DND-41 (cell line): ENCODE measurements around the gene TAF5L.

Experiments
- ATAC-seq: fragments of 200-7000 bp; cut with Tn5 transposase; 3 replicates; pipeline ENCODE4 v1.9.1; 2021; ENCODE audit warnings: low read depth; ENCODE audit not compliant: insufficient read depth
- DNase-seq: peaks from one replicate; pipeline ENCODE4 v3.0.0-alpha.2; 2020
- H2AFZ ChIP-seq: 2 replicates; pipeline ENCODE4 v1.6.0; 2012; ENCODE audit warnings: low read depth, low read length
- H3K27ac ChIP-seq: 2 replicates; pipeline ENCODE4 v1.5.1; 2012; ENCODE audit warnings: low read length, inconsistent platforms
- H3K27me3 ChIP-seq: fragments of 200-600 bp; sonication (generic); 2 replicates; pipeline ENCODE4 v1.6.0; 2012; ENCODE audit warnings: low read length, mild to moderate bottlenecking, inconsistent platforms; ENCODE audit not compliant: insufficient read depth, poor library complexity
- H3K36me3 ChIP-seq: 2 replicates; pipeline ENCODE4 v1.5.1; 2012; ENCODE audit warnings: low read length, inconsistent platforms; ENCODE audit not compliant: insufficient read depth
- H3K4me1 ChIP-seq: 2 replicates; pipeline ENCODE4 v1.5.1; 2012; ENCODE audit warnings: mild to moderate bottlenecking, low read length; ENCODE audit not compliant: insufficient read depth
- H3K4me2 ChIP-seq: 2 replicates; pipeline ENCODE4 v1.6.0; 2012; ENCODE audit warnings: mild to moderate bottlenecking, moderate library complexity, low read length, inconsistent platforms; ENCODE audit not compliant: insufficient read depth
- H3K4me3 ChIP-seq, 2 experiments: fragments of 200-600 bp in 1 of 2; shearing (Covaris generic) in 1 of 2; 2 replicates each; pipeline ENCODE4 v1.5.1; 2012 to 2016; ENCODE audit warnings: inconsistent platforms in 2 of 2, low read length in 2 of 2, mild to moderate bottlenecking in 2 of 2, low read depth in 1 of 2, moderate library complexity in 1 of 2
- H3K79me2 ChIP-seq: 2 replicates; pipeline ENCODE4 v1.6.0; 2012; ENCODE audit warnings: low read length, inconsistent platforms; ENCODE audit not compliant: insufficient read depth
- H3K9ac ChIP-seq: 2 replicates; pipeline ENCODE4 v1.6.0; 2012; ENCODE audit warnings: low read depth, mild to moderate bottlenecking, inconsistent platforms, low read length, moderate library complexity
- H3K9me3 ChIP-seq: 2 replicates; pipeline ENCODE4 v1.5.1; 2012; ENCODE audit warnings: low read length, moderate library complexity, mild to moderate bottlenecking, inconsistent platforms; ENCODE audit not compliant: insufficient read depth, severe bottlenecking
- H4K20me1 ChIP-seq: 2 replicates; pipeline ENCODE4 v1.6.0; 2012; ENCODE audit warnings: low read length; ENCODE audit not compliant: insufficient read depth
- EZH2 ChIP-seq: IDR thresholded peaks from 3 replicates; pipeline ENCODE4 v1.6.1; 2012; ENCODE audit warnings: borderline replicate concordance, low read depth, mild to moderate bottlenecking, moderate library complexity, low read length, inconsistent platforms; ENCODE audit not compliant: severe bottlenecking
- TF ChIP-seq, protein P1 (sequence below): IDR thresholded peaks from 2 replicates; pipeline ENCODE4 v1.5.1; 2012; ENCODE audit warnings: borderline replicate concordance, low read length, moderate library complexity, mild to moderate bottlenecking; ENCODE audit not compliant: poor library complexity, severe bottlenecking; ENCODE audit errors: extremely low read depth

TAF5L gene

DNA sequence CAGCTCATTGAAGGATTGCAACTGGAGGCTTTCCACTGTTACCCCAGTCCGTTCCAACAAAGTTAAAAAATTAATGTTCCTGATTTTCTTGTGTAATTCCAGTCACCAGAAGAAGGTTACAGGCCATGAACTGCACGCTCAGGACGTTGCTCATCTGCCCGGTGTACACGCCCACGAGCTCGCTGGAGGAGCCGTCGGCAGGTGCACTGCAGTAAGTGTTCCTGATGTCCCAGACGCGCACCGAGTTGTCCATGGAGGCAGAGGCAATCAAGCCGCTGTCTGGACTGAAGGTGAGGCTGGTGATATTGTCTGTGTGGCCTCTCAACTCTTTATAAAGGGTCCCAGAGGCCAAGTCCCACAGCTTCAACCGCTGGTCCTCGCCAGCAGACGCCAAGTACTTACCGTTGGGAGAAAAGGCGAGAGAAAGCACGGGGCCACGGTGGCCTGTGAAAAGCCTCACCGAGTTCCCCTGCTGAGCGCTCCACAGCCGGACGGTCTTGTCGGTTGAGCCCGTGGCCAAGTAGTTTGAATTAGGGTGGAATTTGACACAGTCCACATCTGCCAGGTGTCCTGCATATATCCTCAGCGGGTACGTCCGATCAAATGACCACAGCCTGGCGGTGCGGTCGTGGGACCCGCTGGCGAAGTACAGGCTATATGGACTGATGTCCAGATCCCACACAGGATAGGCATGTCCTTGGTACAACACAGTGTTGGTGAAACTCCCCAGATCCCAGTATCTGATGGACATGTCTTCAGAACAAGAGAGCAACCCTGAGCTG is 31.5 kb downstream of the TAF5L start:
- Histone ChIP-seq H4K20me1 (no peaks in the 10 kb centered on the region), H3K4me2 (no peak overlapping the region), H3K27ac (no peak overlapping the region), H3K4me3 (no peak overlapping the region), H2AFZ (no peak overlapping the region), H3K9me3 (no peaks in the 10 kb centered on the region), H3K27me3 (no peaks in the 10 kb centered on the region), H3K9ac (no peak overlapping the region), H3K4me1 (no peaks in the 10 kb centered on the region), H3K79me2 (peaks cover 12% of the 10 kb centered on the region; the same call in 1 of the 2 replicates), H3K36me3 (peaks cover 49% of the 10 kb centered on the region)
- DNase-seq = no peak
- no peak for TF ChIP-seq EZH2
- TF ChIP-seq, protein P1, sequence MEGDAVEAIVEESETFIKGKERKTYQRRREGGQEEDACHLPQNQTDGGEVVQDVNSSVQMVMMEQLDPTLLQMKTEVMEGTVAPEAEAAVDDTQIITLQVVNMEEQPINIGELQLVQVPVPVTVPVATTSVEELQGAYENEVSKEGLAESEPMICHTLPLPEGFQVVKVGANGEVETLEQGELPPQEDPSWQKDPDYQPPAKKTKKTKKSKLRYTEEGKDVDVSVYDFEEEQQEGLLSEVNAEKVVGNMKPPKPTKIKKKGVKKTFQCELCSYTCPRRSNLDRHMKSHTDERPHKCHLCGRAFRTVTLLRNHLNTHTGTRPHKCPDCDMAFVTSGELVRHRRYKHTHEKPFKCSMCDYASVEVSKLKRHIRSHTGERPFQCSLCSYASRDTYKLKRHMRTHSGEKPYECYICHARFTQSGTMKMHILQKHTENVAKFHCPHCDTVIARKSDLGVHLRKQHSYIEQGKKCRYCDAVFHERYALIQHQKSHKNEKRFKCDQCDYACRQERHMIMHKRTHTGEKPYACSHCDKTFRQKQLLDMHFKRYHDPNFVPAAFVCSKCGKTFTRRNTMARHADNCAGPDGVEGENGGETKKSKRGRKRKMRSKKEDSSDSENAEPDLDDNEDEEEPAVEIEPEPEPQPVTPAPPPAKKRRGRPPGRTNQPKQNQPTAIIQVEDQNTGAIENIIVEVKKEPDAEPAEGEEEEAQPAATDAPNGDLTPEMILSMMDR = no peak
- ATAC-seq = no peak

DNA sequence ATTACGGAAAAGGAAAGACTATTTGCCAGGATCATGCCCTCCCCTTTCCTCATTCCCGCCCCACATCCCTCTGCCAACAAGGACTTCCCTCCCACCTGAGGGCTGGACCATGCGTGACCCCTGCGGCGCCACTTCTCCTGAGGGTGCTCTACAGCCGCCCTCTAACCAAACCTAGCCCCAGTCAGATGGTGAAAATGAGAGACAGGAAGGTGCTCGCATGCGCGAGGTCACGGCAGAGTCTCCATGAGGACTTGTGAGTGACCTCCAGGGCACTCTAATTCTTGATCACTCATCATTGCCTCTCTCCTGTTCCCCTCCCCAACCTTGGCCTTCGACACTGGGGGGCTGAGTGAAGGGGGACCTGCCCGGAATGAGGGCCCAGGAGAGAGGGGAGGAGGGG is 32.1 kb downstream of the TAF5L start:
- Histone ChIP-seq H3K4me1 (no peaks in the 10 kb centered on the region), H3K36me3 (peaks cover 44% of the 10 kb centered on the region), H3K79me2 (peaks cover 7% of the 10 kb centered on the region; the same call in 1 of the 2 replicates), H2AFZ (no peak overlapping the region), H3K4me3 (no peak overlapping the region), H4K20me1 (no peaks in the 10 kb centered on the region), H3K27ac (no peak overlapping the region), H3K4me2 (no peak overlapping the region), H3K27me3 (no peaks in the 10 kb centered on the region), H3K9ac (no peak overlapping the region), H3K9me3 (no peaks in the 10 kb centered on the region)
- ATAC-seq (no peak), DNase-seq (no peak)
- TF ChIP-seq, protein P1 = no peak
- TF ChIP-seq EZH2 = no peak

DNA sequence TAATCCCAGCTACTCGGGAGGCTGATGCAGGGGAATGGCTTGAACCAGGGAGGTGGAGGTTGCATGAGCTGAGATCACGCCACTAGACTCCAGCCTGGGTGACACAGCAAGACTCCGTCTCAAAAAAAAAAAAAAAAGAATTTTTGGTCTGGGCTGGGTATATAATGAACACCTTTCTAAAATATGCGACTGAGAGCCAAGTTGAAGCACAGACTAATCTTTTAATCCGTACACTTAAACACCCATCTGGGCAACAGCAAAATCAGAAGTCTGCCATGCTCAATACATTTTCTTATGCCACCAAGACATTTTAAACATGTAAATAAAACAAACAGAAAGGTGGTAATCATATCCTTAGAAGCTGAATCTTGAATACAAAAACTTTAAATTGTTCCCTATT is 35.8 kb downstream of the TAF5L start:
- DNase-seq = no peak

More for the DNA sequence above, 35.8 kb downstream of the TAF5L start:
- Histone ChIP-seq H3K9me3 (no peaks in the 10 kb centered on the region), H3K27ac (no peak overlapping the region), H3K4me1 (no peaks in the 10 kb centered on the region), H3K9ac (no peak overlapping the region), H2AFZ (no peak overlapping the region), H4K20me1 (no peaks in the 10 kb centered on the region), H3K4me3 (no peak overlapping the region), H3K79me2 (no peaks in the 10 kb centered on the region), H3K27me3 (no peaks in the 10 kb centered on the region), H3K36me3 (peaks cover 27% of the 10 kb centered on the region), H3K4me2 (no peak overlapping the region)
- TF ChIP-seq, protein P1 = no peak
- no peak for TF ChIP-seq EZH2
- ATAC-seq = no peak
